Jurkat, Clone E6-1 (cell line): ENCODE data around the gene TNFRSF8.
"Not testable (repeated sequence)": the region's sequence is repeated elsewhere in the genome, so short reads cannot be mapped to it uniquely, and the experiment has no call there.

Source experiments
- DNase-seq: peaks from one replicate; pipeline ENCODE4 v3.0.0-alpha.2; 2011; ENCODE audit warnings: low read depth, low spot score
- H3K4me3 ChIP-seq: 2 replicates; pipeline ENCODE4 v1.5.1; 2011; ENCODE audit warnings: mild to moderate bottlenecking, low read length, control low read depth, moderate library complexity

TNFRSF8 gene

DNA sequence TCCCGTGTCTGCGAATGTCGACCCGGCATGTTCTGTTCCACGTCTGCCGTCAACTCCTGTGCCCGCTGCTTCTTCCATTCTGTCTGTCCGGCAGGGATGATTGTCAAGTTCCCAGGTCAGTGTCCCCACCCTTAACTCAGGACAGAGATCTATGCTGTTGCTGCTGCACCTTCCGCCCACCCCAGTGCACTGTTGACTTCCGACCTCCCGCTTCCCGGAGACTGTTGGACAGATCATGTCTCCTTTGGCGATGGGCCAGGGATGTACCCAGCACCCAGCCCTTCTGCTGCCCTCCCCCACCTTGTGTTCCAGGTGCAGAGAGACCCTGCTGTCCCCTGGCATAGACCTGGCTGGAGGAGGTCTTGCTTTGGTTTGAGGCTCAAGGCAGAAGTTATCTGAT, 41.3 kb downstream of the TNFRSF8 start:
- no peak overlapping the region for H3K4me3 ChIP-seq
- DNase-seq: no peak

DNA sequence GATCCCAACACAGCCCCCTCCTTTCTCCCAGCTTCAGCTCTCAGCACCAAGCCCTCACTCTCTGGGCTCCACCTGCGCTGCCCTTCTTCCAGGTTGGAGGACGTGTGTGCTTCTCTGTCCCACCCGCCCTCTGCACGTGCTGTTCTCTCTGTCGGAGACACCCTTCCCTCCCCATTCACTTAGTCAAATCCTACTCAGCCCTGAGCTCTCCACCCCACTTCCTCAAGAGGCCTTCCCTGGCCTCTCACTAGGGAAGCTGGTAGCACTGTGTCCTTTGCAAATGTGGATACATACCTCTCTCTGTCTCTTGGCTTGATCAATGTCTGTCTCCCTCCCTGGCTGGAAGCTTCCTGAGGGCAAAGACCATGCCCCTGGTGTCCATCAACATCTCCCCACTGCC, 43.0 kb downstream of the TNFRSF8 start:
- no peak overlapping the region for H3K4me3 ChIP-seq
- DNase-seq: no peak

DNA sequence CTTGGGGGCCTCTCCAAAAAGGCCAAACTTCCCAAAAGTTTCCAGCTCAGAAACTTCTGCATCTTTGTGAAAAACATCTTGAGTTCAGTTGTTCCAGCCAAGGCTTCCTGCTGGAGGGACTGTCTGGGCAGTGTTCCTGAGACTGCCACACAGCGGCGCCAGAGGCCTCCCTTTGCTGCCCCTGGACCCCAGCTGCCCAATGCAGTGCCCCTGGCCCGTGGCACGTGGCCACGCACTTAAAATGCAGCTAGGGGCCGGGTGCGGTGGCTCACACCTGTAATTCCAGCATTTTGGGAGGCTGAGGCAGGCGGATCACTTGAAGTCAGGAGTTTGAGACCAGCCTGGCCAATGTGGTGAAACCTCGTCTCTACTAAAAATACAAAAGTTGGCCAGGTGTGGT, 43.8 kb downstream of the TNFRSF8 start:
- DNase-seq, H3K4me3 ChIP-seq: not testable (repeated sequence)

DNA sequence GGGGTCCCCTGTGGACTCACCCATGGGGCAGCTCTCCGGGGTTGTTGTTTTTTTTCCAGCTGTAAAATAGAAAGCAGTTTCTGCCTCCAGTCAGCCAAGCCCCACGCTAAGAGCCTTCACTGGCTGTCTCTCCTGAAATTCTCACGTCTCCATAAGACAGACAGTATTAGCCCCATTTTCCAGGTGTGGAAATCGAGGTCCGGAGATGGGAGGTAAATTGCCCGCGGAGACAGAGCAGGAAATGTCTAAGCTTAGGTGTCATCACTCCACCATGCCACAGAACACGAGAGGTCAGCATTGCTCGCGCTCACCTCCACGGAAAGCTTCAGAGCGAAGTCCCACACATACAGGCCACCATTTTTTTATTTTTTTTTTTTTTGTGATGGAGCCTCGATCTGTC, 44.6 kb downstream of the TNFRSF8 start:
- no peak overlapping the region for H3K4me3 ChIP-seq
- DNase-seq: no peak

DNA sequence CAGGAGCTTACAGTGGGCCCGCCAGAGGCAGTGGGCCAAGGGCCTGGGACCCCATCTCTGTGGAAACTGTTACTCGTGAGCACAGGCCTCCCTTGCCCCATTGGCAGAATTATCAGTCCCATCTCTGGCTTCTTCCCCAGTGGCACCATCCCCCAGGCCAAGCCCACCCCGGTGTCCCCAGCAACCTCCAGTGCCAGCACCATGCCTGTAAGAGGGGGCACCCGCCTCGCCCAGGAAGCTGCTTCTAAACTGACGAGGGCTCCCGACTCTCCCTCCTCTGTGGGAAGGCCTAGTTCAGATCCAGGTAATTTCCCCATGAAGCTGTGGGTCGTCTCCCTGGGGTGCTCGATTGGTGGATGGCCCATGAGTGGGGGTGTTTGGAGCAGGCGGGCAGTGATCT, 46.8 kb downstream of the TNFRSF8 start:
- H3K4me3 ChIP-seq: no peak overlapping the region
- DNase-seq: no peak

DNA sequence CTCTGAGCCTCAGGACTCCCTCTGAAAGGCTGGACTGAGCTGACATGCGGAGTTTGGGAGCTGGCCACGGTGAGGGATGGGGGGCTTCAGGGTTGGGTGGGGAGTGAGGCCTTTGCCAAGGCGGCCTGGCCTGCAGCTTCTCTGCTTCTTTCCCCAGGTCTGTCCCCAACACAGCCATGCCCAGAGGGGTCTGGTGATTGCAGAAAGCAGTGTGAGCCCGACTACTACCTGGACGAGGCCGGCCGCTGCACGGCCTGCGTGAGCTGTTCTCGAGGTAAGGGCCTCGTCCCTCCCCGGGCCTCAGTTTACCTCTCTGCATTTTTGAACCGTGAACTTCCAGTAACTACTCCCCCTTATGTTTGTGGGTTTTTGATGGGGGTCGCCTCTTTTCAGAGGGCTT, 48.6 kb downstream of the TNFRSF8 start:
- H3K4me3 ChIP-seq: no peak overlapping the region
- no peak for DNase-seq

DNA sequence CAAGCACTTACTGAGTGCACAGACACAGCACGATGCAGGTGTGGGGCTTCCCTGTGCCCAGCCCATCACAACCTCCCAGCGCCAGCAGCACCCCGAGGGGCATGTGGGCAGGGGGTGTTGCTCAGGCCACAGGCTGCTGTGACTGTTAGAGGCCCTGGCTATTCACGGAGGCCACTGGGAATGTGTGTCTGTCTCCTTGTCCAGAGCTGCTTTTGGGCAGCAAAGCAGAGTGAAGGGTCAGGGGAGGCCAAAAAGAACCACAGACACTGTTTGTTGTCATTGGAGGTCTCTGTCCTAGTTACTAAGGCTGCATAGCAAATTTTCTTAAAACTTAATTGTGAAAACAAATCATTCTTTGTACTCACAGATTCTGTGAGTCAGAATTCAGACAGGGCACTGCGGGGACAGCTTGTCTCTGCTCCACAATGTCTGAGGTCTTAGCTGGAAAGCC, 49.6 kb downstream of the TNFRSF8 start:
- H3K4me3 ChIP-seq: no peak overlapping the region
- no peak for DNase-seq

DNA sequence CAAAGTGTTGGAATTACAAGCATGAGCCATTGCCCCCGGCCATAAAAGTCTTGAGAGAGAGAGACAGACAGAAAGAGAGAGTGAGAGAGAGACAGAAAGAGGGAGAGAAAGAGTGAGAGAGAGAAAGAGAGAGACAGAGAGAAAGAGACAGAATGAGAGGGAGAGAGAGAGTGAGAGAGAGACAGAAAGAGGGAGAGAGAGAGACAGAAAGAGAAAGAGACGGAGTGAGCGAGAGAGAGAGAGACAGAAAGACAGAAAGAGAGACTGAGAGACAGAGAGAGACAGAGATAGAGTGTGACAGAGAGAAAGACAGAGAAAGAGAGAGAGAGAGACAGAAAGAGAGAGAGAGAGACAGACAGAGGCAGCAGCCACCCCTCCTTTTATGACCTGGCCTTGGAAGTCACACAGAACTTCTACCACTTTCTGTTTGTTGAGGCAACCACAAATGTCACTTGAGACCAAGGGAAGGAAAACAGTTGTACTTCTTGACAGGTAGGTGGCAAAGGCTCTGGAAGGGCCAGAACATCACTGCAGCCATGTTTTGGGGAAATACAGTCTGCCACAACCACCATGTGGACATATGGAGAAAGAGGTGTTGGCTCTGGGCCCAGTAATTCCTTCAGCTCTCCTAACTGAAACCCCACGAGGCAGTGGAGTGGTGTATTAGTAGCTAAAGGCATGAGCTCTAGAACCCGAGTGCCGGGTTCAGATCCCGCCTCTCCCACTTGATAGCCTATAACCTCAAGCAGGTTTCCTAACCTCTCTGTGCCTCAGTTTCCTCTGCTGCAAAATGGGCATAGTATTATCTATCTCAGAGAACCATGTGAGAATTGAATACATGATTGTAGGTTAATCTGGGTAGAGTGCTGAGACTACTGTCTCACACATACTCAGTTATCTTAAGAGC, 50.6 kb downstream of the TNFRSF8 start:
- DNase-seq: no peak

DNA sequence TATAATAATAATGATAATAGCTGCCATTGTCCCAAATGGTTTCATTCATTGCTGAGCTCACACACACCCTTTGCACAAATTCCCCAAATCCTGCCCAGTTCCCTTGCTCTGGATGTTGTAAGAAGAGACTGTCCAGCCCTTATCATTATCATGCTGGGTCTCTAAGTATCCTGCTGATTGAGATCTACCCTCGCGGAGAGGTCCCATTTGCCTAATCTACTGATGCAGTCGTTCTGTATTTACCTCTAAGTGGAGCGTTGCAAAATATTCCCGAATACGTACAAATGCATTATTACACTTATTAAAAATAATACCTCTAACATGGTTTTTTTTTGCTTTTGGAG, 51.2 kb downstream of the TNFRSF8 start:
- no peak overlapping the region for H3K4me3 ChIP-seq
- DNase-seq: no peak

More for the DNA sequence above, 50.6 kb downstream of the TNFRSF8 start:
- no peak overlapping the region for H3K4me3 ChIP-seq

DNA sequence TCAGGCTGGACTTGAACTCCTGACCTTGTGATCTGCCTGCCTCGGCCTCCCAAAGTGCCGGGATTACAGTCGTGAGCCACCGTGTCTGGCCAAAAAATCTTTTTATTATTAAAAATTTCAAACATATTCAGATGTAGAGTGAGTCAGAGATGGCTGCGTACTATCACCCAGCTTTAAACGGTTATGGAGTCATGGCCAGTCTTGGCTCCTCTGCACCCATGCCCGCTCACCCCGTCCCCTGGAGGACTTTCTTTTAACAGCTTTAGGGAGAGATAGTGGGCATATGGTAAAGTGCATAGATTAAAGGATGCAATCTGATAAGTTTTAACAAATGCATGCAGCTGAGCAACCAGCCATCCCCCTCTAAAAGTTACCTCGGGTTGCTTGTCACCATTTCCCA, 51.8 kb downstream of the TNFRSF8 start:
- H3K4me3 ChIP-seq: no peak overlapping the region
- DNase-seq: no peak

DNA sequence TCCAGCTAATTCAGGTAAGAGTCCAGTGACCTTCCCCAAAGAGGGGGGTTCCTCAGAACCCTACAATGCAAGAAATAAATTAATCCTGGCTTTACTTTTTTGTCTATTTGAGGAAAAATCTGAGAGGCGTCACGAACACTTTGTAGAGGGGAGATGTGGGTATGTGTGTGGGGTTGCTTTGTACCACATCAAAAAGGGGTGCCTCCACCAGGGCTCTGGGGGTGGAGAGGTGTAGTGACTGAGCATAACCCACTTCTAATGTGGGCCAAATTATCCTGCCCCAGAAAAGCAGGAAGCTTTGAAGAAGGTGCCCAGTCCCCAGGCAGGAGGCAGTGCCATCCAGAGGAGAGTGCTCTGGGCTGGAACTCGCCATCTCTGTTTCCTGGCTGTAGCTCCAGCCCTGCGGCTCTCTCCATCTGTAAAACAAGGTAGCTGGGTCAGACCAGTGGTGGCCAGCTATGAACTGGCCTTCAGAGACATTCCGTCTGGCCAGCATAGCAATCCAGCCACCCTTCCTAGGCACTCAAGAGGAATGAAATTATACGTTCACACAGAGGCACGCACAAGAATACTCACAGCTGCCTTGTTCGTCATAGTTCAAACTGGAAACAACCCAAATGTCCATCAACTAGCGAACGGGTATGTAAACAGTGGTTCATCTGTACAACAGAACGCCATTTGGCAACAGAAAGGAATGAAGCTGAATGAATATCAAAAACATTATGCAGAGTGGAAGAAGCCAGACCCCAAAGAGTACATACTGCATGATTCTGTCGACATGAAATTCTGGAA, 58.3 kb downstream of the TNFRSF8 start:
- peak; percentile 49 for DNase-seq
- H3K4me3 ChIP-seq: no peak overlapping the region

DNA sequence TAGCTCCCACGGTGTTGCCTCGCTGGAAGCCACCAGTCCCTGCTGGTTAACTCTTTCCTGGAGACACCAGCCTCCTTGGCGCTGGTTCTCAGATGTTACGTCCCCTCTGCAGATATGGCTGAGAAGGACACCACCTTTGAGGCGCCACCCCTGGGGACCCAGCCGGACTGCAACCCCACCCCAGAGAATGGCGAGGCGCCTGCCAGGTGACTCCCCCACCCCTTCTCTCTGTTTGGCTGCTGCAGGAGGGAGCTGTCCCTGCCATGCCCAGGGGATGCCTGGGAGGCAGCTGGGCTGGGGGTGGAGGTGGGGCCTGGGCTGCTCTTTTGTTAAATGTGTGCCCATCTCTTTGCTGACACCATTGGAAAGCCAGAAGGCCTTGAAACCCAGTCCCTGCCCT, 60.1 kb downstream of the TNFRSF8 start:
- no peak for DNase-seq
- H3K4me3 ChIP-seq: no peak overlapping the region

DNA sequence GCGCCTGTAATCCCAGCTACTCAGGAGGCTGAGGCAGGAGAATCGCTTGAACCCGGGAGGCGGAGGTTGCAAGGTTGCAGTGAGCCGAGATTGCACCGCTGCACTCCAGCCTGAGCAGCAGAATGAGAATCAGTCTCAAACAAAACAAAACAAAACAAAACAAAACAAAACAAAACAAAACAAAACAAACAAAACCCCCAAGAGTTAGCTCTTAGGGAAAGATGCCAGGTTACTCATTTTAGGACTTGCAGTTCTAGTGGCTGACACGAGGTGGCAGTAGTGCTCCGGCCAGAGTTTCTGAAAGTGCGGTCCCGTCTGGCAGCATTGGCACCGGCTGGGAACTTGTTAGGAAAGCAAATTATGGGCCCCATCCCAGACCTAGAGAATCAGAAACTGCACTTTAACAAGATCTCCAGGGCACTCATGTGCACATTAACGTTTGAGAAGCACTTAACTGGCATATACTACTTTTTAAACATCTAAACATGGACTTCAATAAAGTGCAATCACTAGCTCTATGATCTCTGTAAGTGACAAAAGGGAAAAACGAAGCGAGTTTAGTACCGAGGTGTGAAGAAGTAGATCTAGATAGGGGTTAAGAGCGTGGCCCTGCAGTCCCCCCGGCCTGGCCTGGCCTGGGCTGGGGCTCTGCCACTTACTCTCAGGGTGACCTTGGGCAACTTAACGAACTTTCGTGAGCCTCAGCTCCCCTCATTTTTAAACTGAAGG, 61.8 kb downstream of the TNFRSF8 start:
- peak; percentile 44 for DNase-seq
- no peak overlapping the region for H3K4me3 ChIP-seq

DNA sequence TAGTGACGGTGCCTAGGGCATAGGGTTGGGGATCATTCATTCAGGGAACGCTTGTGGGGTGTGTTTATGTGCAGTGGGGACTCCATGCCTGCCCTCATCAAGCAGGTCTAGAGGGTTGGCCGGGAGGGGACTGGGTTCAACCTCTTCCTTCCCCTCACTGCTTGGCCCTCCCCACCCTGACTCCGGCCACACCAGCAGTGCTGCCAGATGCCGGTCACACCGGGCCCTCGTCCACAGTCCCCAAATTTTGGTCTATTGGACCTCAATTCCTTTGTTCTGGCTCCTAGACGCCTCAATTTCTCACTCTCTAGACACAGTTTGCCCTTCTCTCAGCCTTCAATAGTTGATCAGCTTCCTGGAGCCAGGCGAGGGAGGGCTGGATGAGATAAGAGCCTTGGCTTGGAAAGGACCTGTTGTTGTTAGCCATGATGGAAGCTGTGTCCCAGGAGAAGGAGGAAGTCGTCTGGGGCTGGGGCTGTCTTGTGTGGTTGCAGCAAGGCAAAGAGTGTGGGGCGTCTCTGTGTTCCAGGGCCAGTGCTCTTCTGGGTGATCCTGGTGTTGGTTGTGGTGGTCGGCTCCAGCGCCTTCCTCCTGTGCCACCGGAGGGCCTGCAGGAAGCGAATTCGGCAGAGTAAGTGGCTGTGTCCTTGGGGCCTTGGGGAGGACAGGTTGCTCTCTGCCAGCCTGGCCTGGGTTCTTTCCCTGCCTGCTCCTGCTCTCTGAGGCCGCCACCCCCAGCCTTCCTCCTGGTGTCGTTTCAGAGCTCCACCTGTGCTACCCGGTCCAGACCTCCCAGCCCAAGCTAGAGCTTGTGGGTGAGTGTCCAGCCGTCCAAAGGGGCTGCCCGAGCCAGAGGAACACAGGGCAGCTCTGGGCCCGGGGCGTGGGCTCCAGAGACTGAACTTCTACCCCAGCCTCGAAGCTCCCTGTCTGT, 62.6 kb downstream of the TNFRSF8 start:
- DNase-seq: no peak
- H3K4me3 ChIP-seq: no peak overlapping the region

DNA sequence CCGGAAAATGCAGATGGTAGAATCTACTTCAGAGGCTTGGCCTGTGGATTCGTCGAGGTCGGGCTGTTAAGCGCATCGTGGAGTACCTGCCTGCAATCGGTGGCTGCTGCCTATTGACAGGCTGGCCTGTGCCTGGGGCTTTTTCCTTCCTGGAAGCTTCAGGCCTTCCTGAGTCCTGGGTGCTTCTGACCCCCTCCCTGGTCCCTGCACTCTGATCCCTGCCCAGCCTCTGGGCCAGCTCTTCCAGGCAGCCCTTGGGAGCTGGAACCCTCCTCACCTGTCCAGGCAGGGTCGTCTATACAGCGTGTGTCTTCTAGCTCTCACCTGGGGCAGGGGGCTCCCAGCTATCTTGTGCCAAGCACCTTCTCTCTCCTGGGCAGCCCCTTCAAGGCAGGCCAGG, 63.7 kb downstream of the TNFRSF8 start:
- no peak overlapping the region for H3K4me3 ChIP-seq
- DNase-seq: no peak

DNA sequence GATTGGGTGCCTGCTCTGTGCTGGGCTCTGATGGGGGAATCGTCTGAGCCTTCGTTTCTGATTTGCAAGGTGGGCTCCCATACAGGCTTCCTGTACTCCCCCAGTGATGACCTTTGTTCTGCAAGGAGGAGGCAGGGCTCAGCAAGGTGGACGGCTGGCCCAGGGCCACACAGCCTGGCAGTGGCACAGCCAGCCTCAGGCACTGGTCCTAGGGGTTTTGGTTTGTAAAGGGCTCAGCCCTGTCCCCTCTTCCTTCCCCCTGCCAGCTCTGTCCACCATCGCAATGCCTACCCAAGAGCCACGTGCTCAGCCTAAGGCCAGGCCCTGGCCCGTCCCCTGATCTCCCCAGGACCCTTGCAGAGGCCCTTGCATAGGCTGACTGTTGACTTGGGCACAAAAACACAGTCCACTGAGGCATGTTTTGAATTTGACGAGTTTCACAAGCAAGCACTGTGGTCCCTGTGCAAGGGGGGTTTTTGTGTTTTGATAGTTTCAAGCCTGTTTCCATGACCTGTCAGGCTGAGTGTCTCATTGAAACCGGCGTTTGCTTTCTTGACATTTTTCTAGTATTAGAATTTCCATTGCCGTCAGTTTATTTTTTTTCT, 64.2 kb downstream of the TNFRSF8 start:
- no peak overlapping the region for H3K4me3 ChIP-seq
- DNase-seq: no peak

DNA sequence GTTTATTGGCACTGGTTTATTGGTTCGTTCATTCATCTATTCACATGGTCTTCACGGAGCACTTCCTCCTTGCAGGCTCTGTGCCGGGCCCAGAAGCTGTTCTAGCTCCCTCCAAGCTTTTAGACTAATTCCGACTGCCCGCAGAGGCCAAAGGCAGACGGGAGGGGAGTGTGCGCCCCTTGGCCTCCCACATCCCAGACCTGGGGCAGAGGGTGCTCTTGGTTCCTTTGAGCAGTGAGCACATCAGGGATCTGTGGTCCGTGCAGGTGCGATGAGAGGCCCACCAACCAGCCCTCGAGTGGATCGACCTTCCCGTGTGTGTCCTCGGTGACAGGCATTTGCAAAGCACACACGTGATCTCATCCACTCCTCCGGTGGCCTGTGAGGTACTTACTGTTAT, 65.0 kb downstream of the TNFRSF8 start:
- H3K4me3 ChIP-seq: no peak overlapping the region
- no peak for DNase-seq

DNA sequence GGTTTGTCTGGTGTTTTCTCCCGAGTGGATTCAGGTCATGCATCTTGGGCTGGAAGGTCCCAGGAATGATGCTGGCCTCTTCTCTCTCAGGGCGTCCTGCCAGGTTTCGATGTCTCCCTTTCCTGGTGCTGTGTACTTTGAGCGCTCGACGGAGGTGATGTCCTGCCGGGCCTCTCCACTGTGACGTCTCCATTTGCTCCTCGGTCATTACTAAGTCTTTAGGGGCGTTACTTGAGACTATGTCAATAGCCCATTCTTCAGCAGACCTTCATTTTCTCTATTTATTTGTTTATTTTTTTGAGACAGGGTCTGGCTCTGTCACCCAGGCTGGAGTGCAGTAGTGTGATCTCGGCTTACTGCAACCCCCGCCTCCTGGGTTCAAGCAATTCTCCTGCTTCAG, 66.5 kb downstream of the TNFRSF8 start:
- no peak overlapping the region for H3K4me3 ChIP-seq
- DNase-seq: no peak
